Liver (tissue), 9 donors: ENCODE measurements around the gene OFD1. TPM values are rescaled to one million over a fixed set of nuclear protein-coding genes. Genes with fewer than 3 reads are reported as not detected.

Source experiments
- DNase-seq: peaks from one replicate; pipeline ENCODE4 v3.0.0-alpha.2; 2017; ENCODE audit warnings: low spot score
- H3K27ac ChIP-seq, 2 donors: one replicate each; pipeline ENCODE4 v1.7.0; 2013; ENCODE audit warnings: inconsistent platforms in 2 of 2, low read length in 2 of 2, control low read depth in 1 of 2, low read depth in 1 of 2, mild to moderate bottlenecking in 1 of 2
- H3K27me3 ChIP-seq, 4 donors: one replicate each; pipeline versions ENCODE4 v1.6.1 to v1.7.0; 2013; ENCODE audit warnings: low read length in 3 of 4, inconsistent platforms in 1 of 4, mild to moderate bottlenecking in 1 of 4, moderate library complexity in 1 of 4; ENCODE audit not compliant: control insufficient read depth in 4 of 4, insufficient read depth in 4 of 4
- H3K36me3 ChIP-seq, 4 donors: one replicate each; pipeline versions ENCODE4 v1.6.1 to v1.7.0; 2013; ENCODE audit warnings: low read length in 3 of 4, mild to moderate bottlenecking in 3 of 4, low read depth in 1 of 4, moderate library complexity in 1 of 4; ENCODE audit not compliant: control insufficient read depth in 4 of 4, insufficient read depth in 3 of 4
- H3K4me1 ChIP-seq, 4 donors: one replicate each; pipeline versions ENCODE4 v1.6.1 to v1.7.0; 2013; ENCODE audit warnings: low read length in 3 of 4, mild to moderate bottlenecking in 3 of 4, moderate library complexity in 1 of 4; ENCODE audit not compliant: control insufficient read depth in 4 of 4, insufficient read depth in 4 of 4
- H3K4me3 ChIP-seq, 3 donors: one replicate each; pipeline versions ENCODE4 v1.6.1 to v1.7.0; 2013; ENCODE audit warnings: low read length in 3 of 3, control low read depth in 1 of 3, low read depth in 1 of 3, mild to moderate bottlenecking in 1 of 3
- H3K9ac ChIP-seq, 2 donors: one replicate each; pipeline ENCODE4 v1.7.0; 2013; ENCODE audit warnings: low read length in 2 of 2, mild to moderate bottlenecking in 2 of 2, moderate library complexity in 2 of 2, control low read depth in 1 of 2, low read depth in 1 of 2
- H3K9me3 ChIP-seq, 4 donors: one replicate each; pipeline versions ENCODE4 v1.6.1 to v1.7.0; 2013; ENCODE audit warnings: low read length in 3 of 4; ENCODE audit not compliant: control insufficient read depth in 4 of 4
- CTCF ChIP-seq: fragments of 150-350 bp; IDR thresholded peaks from 2 replicates; pipeline ENCODE4 v1.5.1; 2017; ENCODE audit warnings: improper control_type of control experiment, low read depth, low read length; ENCODE audit not compliant: missing input control
- EGR1 ChIP-seq, 2 donors: IDR thresholded peaks; 2 replicates each; pipeline ENCODE4 v1.6.1; 2016 to 2018; ENCODE audit warnings: antibody characterized with exemption in 2 of 2, low read depth in 2 of 2
- FOXA1 ChIP-seq: IDR thresholded peaks from 2 replicates; pipeline ENCODE4 v1.6.1; 2016; ENCODE audit warnings: antibody characterized with exemption
- HNF4A ChIP-seq, 2 donors: conservative IDR thresholded peaks; 2 replicates each; pipeline ENCODE4 v1.6.1; 2016; ENCODE audit warnings: antibody characterized with exemption in 2 of 2, mild to moderate bottlenecking in 2 of 2
- HNF4G ChIP-seq: IDR thresholded peaks from 2 replicates; pipeline ENCODE4 v1.6.1; 2016; ENCODE audit warnings: antibody characterized with exemption
- JUND ChIP-seq, 2 donors: IDR thresholded peaks; 2 replicates each; pipeline ENCODE4 v1.6.1; 2016; ENCODE audit warnings: antibody characterized with exemption in 2 of 2
- NR2F2 ChIP-seq: IDR thresholded peaks from 2 replicates; pipeline ENCODE4 v1.6.1; 2016; ENCODE audit warnings: antibody characterized with exemption
- RAD21 ChIP-seq, 2 donors: IDR thresholded peaks; 2 replicates each; pipeline ENCODE4 v1.6.1; 2016; ENCODE audit warnings: antibody characterized with exemption in 2 of 2, mild to moderate bottlenecking in 2 of 2
- REST ChIP-seq: IDR thresholded peaks from 2 replicates; pipeline ENCODE4 v1.6.1; 2016; ENCODE audit warnings: antibody characterized with exemption, mild to moderate bottlenecking
- RXRA ChIP-seq, 2 donors: IDR thresholded peaks; 2 replicates each; pipeline ENCODE4 v1.6.1; 2017 to 2018; ENCODE audit warnings: antibody characterized with exemption in 2 of 2, mild to moderate bottlenecking in 1 of 2
- SP1 ChIP-seq: IDR thresholded peaks from 2 replicates; pipeline ENCODE4 v1.6.1; 2018; ENCODE audit warnings: antibody characterized with exemption, mild to moderate bottlenecking
- TAF1 ChIP-seq: conservative IDR thresholded peaks from 2 replicates; pipeline ENCODE4 v1.6.1; 2016; ENCODE audit warnings: antibody characterized with exemption, mild to moderate bottlenecking
- YY1 ChIP-seq: IDR thresholded peaks from 2 replicates; pipeline ENCODE4 v1.6.1; 2016; ENCODE audit warnings: antibody characterized with exemption, mild to moderate bottlenecking
- WGBS: extraction: QIAGEN DNeasy Blood & Tissue Kit; methylation state at CpG from one replicate; pipeline ENCODE4 v1.1.7; 2013; 5-methylcytosine and 5-hydroxymethylcytosine counted together
- polyA plus RNA-seq, 2 donors: library from polyadenylated mRNA; stranded (reverse) in 1 of 2; unstranded in 1 of 2; fragments of 200-250 nt in 1 of 2; fragments of >200 nt in 1 of 2; fragmentation: Nextera tagmentation in 1 of 2; extraction: Ambion mirVana in 1 of 2; gene quantifications; one replicate each; pipeline versions ENCODE4 v1.2.1 to v1.2.3, GENCODE V29; 2013 to 2015
- total RNA-seq, 2 donors: library from RNA; depleted of rRNA; stranded (reverse); fragments of >200 nt; gene quantifications; one replicate each; pipeline ENCODE4 v1.2.3, GENCODE V29; 2014
- TF ChIP-seq, protein P1 (sequence below): IDR thresholded peaks from 2 replicates; pipeline ENCODE4 v1.6.1; 2016; ENCODE audit warnings: antibody characterized with exemption
- donor health status: healthy.
- donor health status: healthy.
- donor health status: healthy.
- donor health status: healthy.
- donor health status: healthy.

OFD1 gene
- total and polyA plus RNA-seq, 4 donors: 2.9 to 15.7 (median 9.6) TPM

DNA sequence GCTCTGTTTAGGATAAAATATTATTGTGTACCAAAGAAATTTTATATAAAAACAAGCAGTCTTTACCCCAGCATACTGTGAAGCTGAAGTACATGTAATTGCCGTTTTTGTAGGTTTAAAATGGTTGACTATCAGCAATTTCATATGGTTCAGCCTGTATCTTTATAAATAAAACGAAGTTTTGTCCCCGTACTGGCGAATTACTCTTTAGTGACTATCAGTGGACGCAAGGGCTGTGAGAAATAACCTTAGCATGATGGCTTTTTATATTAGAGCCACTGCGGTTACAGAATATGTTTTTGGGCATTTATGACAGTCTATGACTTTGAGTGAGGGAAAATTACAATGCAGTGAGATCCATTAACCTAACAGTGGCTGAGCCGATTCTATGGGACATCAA, 81.1 kb downstream of the OFD1 start:
- 85% methylated on average over 7 of the region's 7 CpGs for WGBS
- Histone ChIP-seq H3K27ac (no peak overlapping the region), H3K4me3 (no peak overlapping the region), H3K9me3 (no peaks in the 10 kb centered on the region), H3K27me3 (peaks cover 0 to 2% (median 0%) of the 10 kb centered on the region in 4 donors), H3K4me1 (no peaks in the 10 kb centered on the region), H3K9ac (no peak overlapping the region), H3K36me3 (no peaks in the 10 kb centered on the region)
- TF ChIP-seq REST: no peak
- TF ChIP-seq RAD21 (IDR thresholded peaks at IDR 0.05): no peak
- TF ChIP-seq CTCF: no peak
- TF ChIP-seq, protein P1, sequence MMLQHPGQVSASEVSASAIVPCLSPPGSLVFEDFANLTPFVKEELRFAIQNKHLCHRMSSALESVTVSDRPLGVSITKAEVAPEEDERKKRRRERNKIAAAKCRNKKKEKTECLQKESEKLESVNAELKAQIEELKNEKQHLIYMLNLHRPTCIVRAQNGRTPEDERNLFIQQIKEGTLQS: no peak
- no peak for TF ChIP-seq EGR1 (IDR thresholded peaks at IDR 0.05; ENCODE audit: low read depth in 2 of 2)
- no peak for TF ChIP-seq NR2F2
- no peak for TF ChIP-seq RXRA (IDR thresholded peaks at IDR 0.05)
- TF ChIP-seq SP1: no peak
- no peak for TF ChIP-seq JUND (IDR thresholded peaks at IDR 0.05)
- no peak for TF ChIP-seq HNF4A (conservative IDR thresholded peaks at IDR 0.05)
- no peak for TF ChIP-seq HNF4G
- TF ChIP-seq TAF1: no peak
- no peak for DNase-seq

GRCh38 chrX:13816176-13816575, 81.6 kb downstream of the OFD1 start:
- H3K27ac ChIP-seq: no peak overlapping the region
- H3K9me3 ChIP-seq: no peaks in the 10 kb centered on the region
- no peak for DNase-seq
- no peaks in the 10 kb centered on the region for H3K4me1 ChIP-seq
- peaks cover 0 to 2% (median 0%) of the 10 kb centered on the region in 4 donors for H3K27me3 ChIP-seq
- H3K36me3 ChIP-seq: no peaks in the 10 kb centered on the region
- WGBS: 74% methylated on average over 6 of the region's 6 CpGs
- H3K9ac ChIP-seq: no peak overlapping the region
- no peak overlapping the region for H3K4me3 ChIP-seq
- TF ChIP-seq HNF4G (no peak), NR2F2 (no peak), RAD21 (IDR thresholded peaks at IDR 0.05) (no peak), YY1 (no peak), FOXA1 (no peak)
